Gastrocnemius medialis (tissue), 4 donors: ENCODE data around the gene AHNAK2. TPM values are rescaled to one million over a fixed set of nuclear protein-coding genes. Genes with fewer than 3 reads are reported as not detected.
"Not testable (repeated sequence)": the region's sequence is repeated elsewhere in the genome, so short reads cannot be mapped to it uniquely, and the experiment has no call there.

Experiments
- ATAC-seq, 2 donors: fragments of 150-250 bp; one replicate each; pipeline ENCODE4 v1.9.1; 2016
- DNase-seq, 2 donors: peaks; one replicate each; pipeline ENCODE4 v3.0.0-alpha.2; 2019
- H3K27ac ChIP-seq, 4 donors: fragments of 200-600 bp; sonication (generic); 1 replicate in 1 of 4; 2 replicates in 3 of 4; pipeline ENCODE4 v1.5.1; 2016 to 2018; ENCODE audit warnings: mild to moderate bottlenecking in 2 of 4, moderate library complexity in 1 of 4
- H3K27me3 ChIP-seq, 3 donors: fragments of 200-600 bp; sonication (generic) in 2 of 3; 1 replicate in 1 of 3; 2 replicates in 2 of 3; pipeline versions ENCODE4 v1.5.1 to v1.6.0; 2016 to 2019; ENCODE audit warnings: mild to moderate bottlenecking in 1 of 3, moderate library complexity in 1 of 3
- H3K36me3 ChIP-seq, 2 donors: fragments of 200-600 bp; sonication (generic) in 1 of 2; one replicate each; pipeline ENCODE4 v1.5.1; 2017 to 2018
- H3K4me1 ChIP-seq, 2 donors: fragments of 200-600 bp; sonication (generic) in 1 of 2; one replicate each; pipeline ENCODE4 v1.5.1; 2016 to 2017; ENCODE audit warnings: mild to moderate bottlenecking in 2 of 2
- H3K4me3 ChIP-seq, 4 donors: fragments of 200-600 bp; sonication (generic) in 3 of 4; 1 replicate in 1 of 4; 2 replicates in 3 of 4; pipeline ENCODE4 v1.5.1; 2016 to 2019; ENCODE audit warnings: mild to moderate bottlenecking in 2 of 4
- H3K9me3 ChIP-seq, 3 donors: fragments of 200-600 bp; sonication (generic) in 2 of 3; 1 replicate in 1 of 3; 2 replicates in 2 of 3; pipeline ENCODE4 v1.5.1; 2016 to 2019
- CTCF ChIP-seq, 5 experiments: fragments of 450-650 bp in 3 of 5; fragments of 200-600 bp in 2 of 5; sonication (generic) in 2 of 5; IDR thresholded peaks in 4 of 5; conservative IDR thresholded peaks in 1 of 5; 1 replicate in 4 of 5; 2 replicates in 1 of 5; pipeline ENCODE4 v1.5.1; 2016 to 2019; ENCODE audit warnings: antibody characterized with exemption in 5 of 5, mild to moderate bottlenecking in 3 of 5, moderate library complexity in 3 of 5
- POLR2A ChIP-seq, 2 donors: fragments of 450-650 bp; IDR thresholded peaks; one replicate each; pipeline ENCODE4 v1.6.1; 2017; ENCODE audit warnings: antibody characterized with exemption in 2 of 2, mild to moderate bottlenecking in 2 of 2, moderate library complexity in 2 of 2
- in situ Hi-C, 4 donors: fragments of 200-750 bp; cut with MboI; loops; one replicate each; pipeline versions ENCODE4 v1.15.0 to v1.8.0; 2017; ENCODE audit warnings: low sequenced_read_pairs in 4 of 4
- intact Hi-C: fragments of 100-400 bp; cut with DNase I; formaldehyde crosslinking; loops from one replicate; pipeline ENCODE4 v1.15.1; 2023; ENCODE audit warnings: low total_unique reads
- total RNA-seq, 4 donors: library from RNA; depleted of rRNA; stranded (reverse); fragments of >200 nt; gene quantifications; one replicate each; pipeline versions ENCODE4 v1.1.0 to v1.2.3, GENCODE V29; 2016

AHNAK2 gene
- total RNA-seq, 4 donors from 2014 or later: 2.0 to 8.6 (median 3.4) TPM

- H3K4me1 ChIP-seq, DNase-seq, H3K36me3 ChIP-seq, H3K27ac ChIP-seq, ATAC-seq, H3K4me3 ChIP-seq, in situ Hi-C loops, H3K9me3 ChIP-seq, intact Hi-C loops, H3K27me3 ChIP-seq: not testable (repeated sequence)
Observed at GRCh38 chr14:104945986-104946965, 31.9 kb downstream of the AHNAK2 start.

DNA sequence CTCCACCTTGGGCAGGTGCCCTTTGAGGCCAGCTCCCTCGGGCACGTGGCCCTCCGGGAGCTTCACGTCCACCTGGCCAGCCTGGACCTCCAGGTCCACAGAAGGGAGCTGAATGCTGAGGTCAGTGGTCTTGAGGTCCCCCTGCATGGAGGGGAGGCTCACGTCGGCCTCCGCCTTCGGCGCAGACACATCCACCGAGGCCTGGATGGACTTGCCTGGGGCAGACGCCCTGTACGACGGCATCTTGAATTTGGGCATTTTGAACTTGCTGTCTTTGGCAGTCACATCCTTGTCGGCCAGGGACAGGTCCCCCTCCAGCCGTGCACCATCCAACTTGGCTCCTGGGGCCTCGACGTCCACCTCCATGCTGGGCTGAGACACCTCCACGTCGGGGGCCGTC lies 32.9 kb downstream of the AHNAK2 start:
- in situ Hi-C loops, DNase-seq, H3K36me3 ChIP-seq: not testable (repeated sequence)

DNA sequence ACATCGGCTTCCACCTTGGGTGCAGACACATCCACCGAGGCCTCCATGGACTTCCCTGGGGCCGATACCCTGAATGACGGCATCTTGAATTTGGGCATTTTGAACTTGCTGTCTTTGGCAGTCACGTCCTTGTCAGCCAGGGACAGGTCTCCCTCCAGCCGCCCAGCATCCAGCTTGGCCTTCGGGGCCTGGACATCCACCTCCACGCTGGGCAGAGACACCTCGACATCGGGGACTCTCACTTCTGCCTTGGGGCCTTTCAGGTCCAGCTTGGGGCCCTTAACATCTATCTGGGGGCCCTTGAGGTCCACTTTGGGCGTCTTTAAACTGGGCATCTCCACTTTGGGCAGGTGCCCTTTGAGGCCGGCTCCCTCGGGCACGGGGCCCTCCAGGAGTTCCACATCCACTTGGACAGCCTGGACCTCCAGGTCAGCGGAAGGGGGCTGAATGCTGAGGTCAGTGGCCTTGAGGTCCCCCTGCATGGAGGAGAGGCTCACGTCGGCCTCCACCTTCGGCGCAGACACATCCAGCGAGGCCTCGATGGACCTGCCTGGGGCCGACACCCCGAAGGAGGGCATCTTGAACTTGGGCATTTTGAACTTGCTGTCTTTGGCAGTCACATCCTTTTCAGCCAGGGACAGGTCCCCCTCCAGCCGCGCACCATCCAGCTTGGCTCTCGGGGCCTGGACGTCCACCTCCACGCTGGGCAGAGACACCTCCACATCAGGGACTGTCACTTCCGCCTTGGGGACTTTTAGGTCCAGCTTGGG lies 33.6 kb downstream of the AHNAK2 start:
- H3K9me3 ChIP-seq, H3K27ac ChIP-seq, ATAC-seq, DNase-seq, intact Hi-C loops, H3K4me1 ChIP-seq, H3K36me3 ChIP-seq, H3K4me3 ChIP-seq, H3K27me3 ChIP-seq, in situ Hi-C loops: not testable (repeated sequence)

More for the DNA sequence above, 32.9 kb downstream of the AHNAK2 start:
- intact Hi-C loops, ATAC-seq, H3K27me3 ChIP-seq, H3K4me3 ChIP-seq, H3K27ac ChIP-seq, H3K9me3 ChIP-seq, H3K4me1 ChIP-seq: not testable (repeated sequence)

- H3K4me3 ChIP-seq, intact Hi-C loops, H3K9me3 ChIP-seq, H3K27ac ChIP-seq, H3K27me3 ChIP-seq, H3K4me1 ChIP-seq, DNase-seq, ATAC-seq, in situ Hi-C loops, H3K36me3 ChIP-seq: not testable (repeated sequence)
Observed at GRCh38 chr14:104944016-104944308, 34.2 kb downstream of the AHNAK2 start.

- ATAC-seq, H3K27me3 ChIP-seq, DNase-seq, H3K9me3 ChIP-seq, H3K4me1 ChIP-seq, H3K4me3 ChIP-seq, H3K27ac ChIP-seq, H3K36me3 ChIP-seq, in situ Hi-C loops, intact Hi-C loops: not testable (repeated sequence)
Observed at GRCh38 chr14:104943216-104944015, 34.8 kb downstream of the AHNAK2 start.

GRCh38 chr14:104942586-104942985 lies 35.6 kb downstream of the AHNAK2 start:
- Histone ChIP-seq H3K9me3 (no peaks in the 10 kb centered on the region), H3K27me3 (peaks cover 0 to 8% (median 0%) of the 10 kb centered on the region in 3 donors), H3K4me1 (no peaks in the 10 kb centered on the region), H3K27ac (no peak overlapping the region), H3K4me3 (no peak overlapping the region), H3K36me3 (no peaks in the 10 kb centered on the region)
- in situ Hi-C loops (no loop called here), intact Hi-C loops (no loop called here)
- ATAC-seq (no peak), DNase-seq (no peak)
- no peak for TF ChIP-seq POLR2A (IDR thresholded peaks at IDR 0.05)
- TF ChIP-seq CTCF (IDR thresholded peaks at IDR 0.05 in 4 of 5, conservative IDR thresholded peaks at IDR 0.05 in 1 of 5): no peak
